ENCODE data around the gene PRLR. TPM values are rescaled to one million over a fixed set of nuclear protein-coding genes. Genes with fewer than 3 reads are reported as not detected.

PRLR gene
- total and polyA plus RNA-seq, 2 of the 13 experiments (the other 11 are each of a cell fraction or from before 2014, with no cell fraction given) = 12.2 to 13.3 TPM

- TF ChIP-seq HNRNPL (IDR thresholded peaks at IDR 0.05; ENCODE audit: low read depth, low read length) (no peak), SKI (IDR thresholded peaks at IDR 0.05; ENCODE audit: partially characterized antibody) (no peak), DBP (CRISPR knock-in tag; IDR thresholded peaks at IDR 0.05; ENCODE audit: not compliant biosample characterization) (no peak), ZMYM3 (CRISPR knock-in tag; IDR thresholded peaks at IDR 0.05) (peak; percentile 83), LCORL (IDR thresholded peaks at IDR 0.05) (no peak), LCORL (CRISPR knock-in tag; IDR thresholded peaks at IDR 0.05) (peak; percentile 61; the same call in 1 of the 2 replicates), TFDP1 (CRISPR knock-in tag; IDR thresholded peaks at IDR 0.05; ENCODE audit: borderline replicate concordance) (peak; percentile 76; the same call in 1 of the 2 replicates), MIER2 (CRISPR knock-in tag; IDR thresholded peaks at IDR 0.05) (no peak), RBFOX2 (IDR thresholded peaks at IDR 0.05; ENCODE audit: low read depth, low read length) (peak; percentile 48; the same call in 1 of the 2 replicates), ZNF580 (CRISPR knock-in tag; IDR thresholded peaks at IDR 0.05; ENCODE audit: borderline replicate concordance, low read depth) (no peak), ZFP37 (CRISPR knock-in tag; IDR thresholded peaks at IDR 0.05; ENCODE audit: borderline replicate concordance) (no peak), ZNF724P (CRISPR knock-in tag; IDR thresholded peaks at IDR 0.05; ENCODE audit: borderline replicate concordance) (no peak), HNRNPH1 (optimal IDR thresholded peaks at IDR 0.05; ENCODE audit: low read depth, low read length) (no peak), ZBTB33 (CRISPR knock-in tag; IDR thresholded peaks at IDR 0.05) (no peak), ZSCAN20 (CRISPR knock-in tag; IDR thresholded peaks at IDR 0.05; ENCODE audit: borderline replicate concordance) (no peak), ZSCAN21 (CRISPR knock-in tag; IDR thresholded peaks at IDR 0.05; ENCODE audit: borderline replicate concordance) (no peak; the same call in 1 of the 2 replicates), RAD21 (CRISPR knock-in tag; IDR thresholded peaks at IDR 0.05) (0 out of 2 replicates have a peak, but pooled peaks have one; percentile 18), POGK (CRISPR knock-in tag; conservative IDR thresholded peaks at IDR 0.05) (0 out of 2 replicates have a peak, but pooled peaks have one; percentile 55), ZNF788 (CRISPR knock-in tag; IDR thresholded peaks at IDR 0.05; ENCODE audit: borderline replicate concordance) (peak; percentile 40; the same call in 1 of the 2 replicates), STAT5B (CRISPR knock-in tag; IDR thresholded peaks at IDR 0.05) (no peak), NR2C2 (CRISPR knock-in tag; IDR thresholded peaks at IDR 0.05; ENCODE audit: borderline replicate concordance) (no peak), ZNF451 (CRISPR knock-in tag; IDR thresholded peaks at IDR 0.05) (no peak), THYN1 (CRISPR knock-in tag; IDR thresholded peaks at IDR 0.05; ENCODE audit: borderline replicate concordance, low read depth) (no peak), DMAP1 (CRISPR knock-in tag; IDR thresholded peaks at IDR 0.05) (no peak), RFXANK (CRISPR knock-in tag; IDR thresholded peaks at IDR 0.05) (no peak)
Measured at GRCh38 chr5:35230038-35230611, at the start of gene PRLR (continued).
